ENCODE results near the gene SMAGP.

SMAGP gene

DNA sequence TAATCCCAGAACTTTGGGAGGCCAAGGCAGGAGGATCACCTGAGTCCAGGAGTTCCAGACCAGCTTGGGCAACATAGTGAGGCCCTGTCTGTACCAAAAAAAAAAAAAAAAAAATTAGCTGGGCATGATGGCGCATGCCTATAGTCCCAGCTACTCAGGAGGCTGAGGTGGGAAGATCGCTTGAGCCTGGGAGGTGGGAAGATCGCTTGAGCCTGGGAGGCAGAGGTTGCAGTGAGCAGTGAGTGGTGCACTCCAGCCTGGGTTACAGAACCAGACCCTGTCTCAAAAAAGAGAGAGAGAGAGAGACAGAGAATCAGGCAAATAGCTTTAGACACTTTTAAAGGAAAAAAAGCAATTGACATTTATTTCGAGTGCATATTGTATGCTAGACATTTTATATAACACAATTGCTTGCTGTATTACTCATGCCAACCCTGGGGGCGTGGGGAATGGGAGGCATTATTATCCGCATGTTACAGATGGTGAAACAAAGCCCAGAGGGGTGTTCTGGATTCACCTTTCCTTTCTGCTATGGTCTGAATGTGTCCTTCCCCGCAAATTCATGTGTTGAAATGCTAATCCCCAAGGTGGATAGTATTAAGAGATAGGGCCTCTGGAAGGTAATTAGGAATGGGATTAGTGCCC lies 62.1 kb downstream of the SMAGP start:
- TF ChIP-seq ZBTB7A (IDR thresholded peaks at IDR 0.05; ENCODE audit: low read depth) = no peak
- TF ChIP-seq TCF12 (IDR thresholded peaks at IDR 0.05; ENCODE audit: low read depth) = no peak
- no peak for TF ChIP-seq EGR1 (IDR thresholded peaks at IDR 0.05)
- no peak for TF ChIP-seq EP300 (IDR thresholded peaks at IDR 0.05; ENCODE audit: borderline replicate concordance)
- no peak for TF ChIP-seq NFIC (IDR thresholded peaks at IDR 0.05)
- no peak for TF ChIP-seq YY1 (IDR thresholded peaks at IDR 0.05; ENCODE audit: low read depth)
- no peak for TF ChIP-seq USF1 (IDR thresholded peaks at IDR 0.05)
- no peak for TF ChIP-seq CEBPB (IDR thresholded peaks at IDR 0.05)
- TF ChIP-seq TEAD4 (IDR thresholded peaks at IDR 0.05) = no peak
- TF ChIP-seq FOXM1 (IDR thresholded peaks at IDR 0.05; ENCODE audit: borderline replicate concordance, low read depth) = no peak
- no peak for TF ChIP-seq CREB1 (IDR thresholded peaks at IDR 0.05; ENCODE audit: low read depth)
- TF ChIP-seq, protein P1, sequence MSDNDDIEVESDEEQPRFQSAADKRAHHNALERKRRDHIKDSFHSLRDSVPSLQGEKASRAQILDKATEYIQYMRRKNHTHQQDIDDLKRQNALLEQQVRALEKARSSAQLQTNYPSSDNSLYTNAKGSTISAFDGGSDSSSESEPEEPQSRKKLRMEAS (IDR thresholded peaks at IDR 0.05) = no peak
- TF ChIP-seq, protein P2, sequence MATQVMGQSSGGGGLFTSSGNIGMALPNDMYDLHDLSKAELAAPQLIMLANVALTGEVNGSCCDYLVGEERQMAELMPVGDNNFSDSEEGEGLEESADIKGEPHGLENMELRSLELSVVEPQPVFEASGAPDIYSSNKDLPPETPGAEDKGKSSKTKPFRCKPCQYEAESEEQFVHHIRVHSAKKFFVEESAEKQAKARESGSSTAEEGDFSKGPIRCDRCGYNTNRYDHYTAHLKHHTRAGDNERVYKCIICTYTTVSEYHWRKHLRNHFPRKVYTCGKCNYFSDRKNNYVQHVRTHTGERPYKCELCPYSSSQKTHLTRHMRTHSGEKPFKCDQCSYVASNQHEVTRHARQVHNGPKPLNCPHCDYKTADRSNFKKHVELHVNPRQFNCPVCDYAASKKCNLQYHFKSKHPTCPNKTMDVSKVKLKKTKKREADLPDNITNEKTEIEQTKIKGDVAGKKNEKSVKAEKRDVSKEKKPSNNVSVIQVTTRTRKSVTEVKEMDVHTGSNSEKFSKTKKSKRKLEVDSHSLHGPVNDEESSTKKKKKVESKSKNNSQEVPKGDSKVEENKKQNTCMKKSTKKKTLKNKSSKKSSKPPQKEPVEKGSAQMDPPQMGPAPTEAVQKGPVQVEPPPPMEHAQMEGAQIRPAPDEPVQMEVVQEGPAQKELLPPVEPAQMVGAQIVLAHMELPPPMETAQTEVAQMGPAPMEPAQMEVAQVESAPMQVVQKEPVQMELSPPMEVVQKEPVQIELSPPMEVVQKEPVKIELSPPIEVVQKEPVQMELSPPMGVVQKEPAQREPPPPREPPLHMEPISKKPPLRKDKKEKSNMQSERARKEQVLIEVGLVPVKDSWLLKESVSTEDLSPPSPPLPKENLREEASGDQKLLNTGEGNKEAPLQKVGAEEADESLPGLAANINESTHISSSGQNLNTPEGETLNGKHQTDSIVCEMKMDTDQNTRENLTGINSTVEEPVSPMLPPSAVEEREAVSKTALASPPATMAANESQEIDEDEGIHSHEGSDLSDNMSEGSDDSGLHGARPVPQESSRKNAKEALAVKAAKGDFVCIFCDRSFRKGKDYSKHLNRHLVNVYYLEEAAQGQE (IDR thresholded peaks at IDR 0.05; ENCODE audit: low read depth) = no peak
- no peak for TF ChIP-seq RAD21 (IDR thresholded peaks at IDR 0.05; ENCODE audit: low read depth)
- no peak for TF ChIP-seq TAF1 (IDR thresholded peaks at IDR 0.05; ENCODE audit: low read depth)

DNA sequence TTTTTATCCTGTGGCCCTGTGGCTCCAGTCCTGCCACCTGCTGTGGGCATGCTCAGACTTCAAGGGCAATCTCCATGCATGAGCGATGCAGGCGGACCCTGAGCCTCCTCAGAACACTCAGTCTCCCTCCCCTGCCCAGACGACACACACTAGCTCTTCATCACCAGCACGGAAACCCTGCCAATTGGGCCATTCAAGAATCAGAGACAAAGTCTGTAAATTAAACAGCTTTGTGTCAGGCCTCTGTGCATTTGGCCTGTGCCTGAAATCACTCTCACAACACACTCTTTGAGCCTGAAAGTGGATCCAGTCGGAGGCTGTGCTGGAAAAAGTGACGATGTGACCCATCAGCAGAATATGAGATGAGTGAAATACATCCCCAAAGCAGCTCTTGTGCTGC lies 64.9 kb downstream of the SMAGP start:
- TF ChIP-seq YY1 (IDR thresholded peaks at IDR 0.05; ENCODE audit: low read depth) (no peak), TAF1 (IDR thresholded peaks at IDR 0.05; ENCODE audit: low read depth) (no peak), NFIC (IDR thresholded peaks at IDR 0.05) (no peak), CEBPB (IDR thresholded peaks at IDR 0.05) (no peak), FOXM1 (IDR thresholded peaks at IDR 0.05; ENCODE audit: borderline replicate concordance, low read depth) (no peak), EGR1 (IDR thresholded peaks at IDR 0.05) (no peak), EP300 (IDR thresholded peaks at IDR 0.05; ENCODE audit: borderline replicate concordance) (no peak), CREB1 (IDR thresholded peaks at IDR 0.05; ENCODE audit: low read depth) (no peak), TEAD4 (IDR thresholded peaks at IDR 0.05) (no peak), RAD21 (IDR thresholded peaks at IDR 0.05; ENCODE audit: low read depth) (no peak), ZBTB7A (IDR thresholded peaks at IDR 0.05; ENCODE audit: low read depth) (no peak), TCF12 (IDR thresholded peaks at IDR 0.05; ENCODE audit: low read depth) (no peak), USF1 (IDR thresholded peaks at IDR 0.05) (no peak)
- TF ChIP-seq, protein P2 (IDR thresholded peaks at IDR 0.05; ENCODE audit: low read depth) = no peak
- TF ChIP-seq, protein P1 (IDR thresholded peaks at IDR 0.05) = no peak

DNA sequence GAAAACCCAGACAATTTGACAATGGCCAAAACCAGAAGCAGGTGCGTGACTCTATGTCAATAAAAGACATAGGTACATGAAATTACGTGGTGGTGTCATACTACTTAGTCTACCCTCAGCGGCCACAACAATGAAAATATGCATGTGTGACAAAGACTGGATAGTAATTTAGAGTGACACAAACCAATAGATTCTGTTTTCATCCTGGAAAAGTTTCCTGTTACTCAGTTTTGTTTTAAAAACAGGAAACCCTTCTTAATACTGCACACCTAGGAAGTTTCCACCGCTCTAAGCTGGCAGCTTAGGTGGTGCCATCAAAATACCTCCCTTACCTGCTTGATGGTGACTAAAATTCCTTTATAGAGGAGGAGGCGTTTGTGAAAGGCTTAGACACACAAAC lies 67.5 kb downstream of the SMAGP start:
- no peak for TF ChIP-seq ZBTB7A (IDR thresholded peaks at IDR 0.05; ENCODE audit: low read depth)
- TF ChIP-seq FOXM1 (IDR thresholded peaks at IDR 0.05; ENCODE audit: borderline replicate concordance, low read depth) = no peak
- TF ChIP-seq, protein P1 (IDR thresholded peaks at IDR 0.05) = no peak
- TF ChIP-seq YY1 (IDR thresholded peaks at IDR 0.05; ENCODE audit: low read depth) = no peak
- no peak for TF ChIP-seq CREB1 (IDR thresholded peaks at IDR 0.05; ENCODE audit: low read depth)
- no peak for TF ChIP-seq USF1 (IDR thresholded peaks at IDR 0.05)
- TF ChIP-seq, protein P2 (IDR thresholded peaks at IDR 0.05; ENCODE audit: low read depth) = no peak
- no peak for TF ChIP-seq EGR1 (IDR thresholded peaks at IDR 0.05)
- TF ChIP-seq RAD21 (IDR thresholded peaks at IDR 0.05; ENCODE audit: low read depth) = no peak
- TF ChIP-seq TAF1 (IDR thresholded peaks at IDR 0.05; ENCODE audit: low read depth) = no peak
- TF ChIP-seq EP300 (IDR thresholded peaks at IDR 0.05; ENCODE audit: borderline replicate concordance) = no peak
- no peak for TF ChIP-seq NFIC (IDR thresholded peaks at IDR 0.05)
- no peak for TF ChIP-seq CEBPB (IDR thresholded peaks at IDR 0.05)
- TF ChIP-seq TEAD4 (IDR thresholded peaks at IDR 0.05) = no peak
- no peak for TF ChIP-seq TCF12 (IDR thresholded peaks at IDR 0.05; ENCODE audit: low read depth)
